GM23338 (cell line): Measurements from ENCODE around the gene TRPC4AP. TPM values are rescaled to one million over a fixed set of nuclear protein-coding genes. Genes with fewer than 3 reads are reported as not detected.

Source experiments
- ATAC-seq: fragments of 200-7000 bp; cut with Tn5 transposase; 3 replicates; pipeline ENCODE4 v1.9.1; 2020
- DNase-seq: peaks from one replicate; pipeline ENCODE4 v3.0.0-alpha.2; 2015; ENCODE audit warnings: low spot score
- H2AFZ ChIP-seq: fragments of 200-600 bp; sonication (generic); 2 replicates; pipeline ENCODE4 v1.8.0; 2016; ENCODE audit warnings: antibody characterized with exemption, mild to moderate bottlenecking, moderate library complexity
- H3F3A ChIP-seq: fragments of 200-600 bp; sonication (generic); replicated peaks from 2 replicates; pipeline ENCODE4 v1.8.0; 2017; ENCODE audit warnings: antibody characterized with exemption, mixed run types, low read depth
- H3K27ac ChIP-seq: fragments of 200-600 bp; sonication (generic); 2 replicates; pipeline ENCODE4 v1.6.1; 2016; ENCODE audit warnings: low read depth
- H3K27me3 ChIP-seq: fragments of 200-600 bp; sonication (generic); 2 replicates; pipeline ENCODE4 v1.8.0; 2016; ENCODE audit warnings: mild to moderate bottlenecking, mixed run types, moderate library complexity; ENCODE audit not compliant: insufficient read depth
- H3K36me3 ChIP-seq: fragments of 200-600 bp; sonication (generic); 2 replicates; pipeline ENCODE4 v1.8.0; 2016; ENCODE audit warnings: mild to moderate bottlenecking; ENCODE audit not compliant: insufficient read depth
- H3K4me1 ChIP-seq: fragments of 200-600 bp; sonication (generic); 2 replicates; pipeline ENCODE4 v1.8.0; 2016; ENCODE audit warnings: mild to moderate bottlenecking, moderate library complexity; ENCODE audit not compliant: insufficient read depth
- H3K4me2 ChIP-seq: fragments of 200-600 bp; sonication (generic); 2 replicates; pipeline ENCODE4 v1.7.1; 2017; ENCODE audit warnings: mixed run types
- H3K4me3 ChIP-seq: fragments of 200-600 bp; sonication (generic); 2 replicates; pipeline ENCODE4 v1.6.1; 2016; ENCODE audit warnings: mixed run types
- H3K79me2 ChIP-seq: fragments of 200-600 bp; sonication (generic); replicated peaks from 2 replicates; pipeline ENCODE4 v1.8.0; 2017; ENCODE audit warnings: mild to moderate bottlenecking; ENCODE audit not compliant: insufficient read depth
- H3K9me2 ChIP-seq: fragments of 200-600 bp; sonication (generic); 2 replicates; pipeline ENCODE4 v1.8.0; 2017; ENCODE audit not compliant: insufficient read depth
- H4K20me1 ChIP-seq: fragments of 200-600 bp; sonication (generic); replicated peaks from 2 replicates; pipeline ENCODE4 v1.8.0; 2017; ENCODE audit warnings: mild to moderate bottlenecking; ENCODE audit not compliant: insufficient read depth
- H3K27ac Mint-ChIP-seq: 2 replicates; pipeline ENCODE4 v1.8.0; 2020; ENCODE audit warnings: inconsistent platforms, mild to moderate bottlenecking, moderate library complexity, mixed read lengths
- H3K27me3 Mint-ChIP-seq: 3 replicates; pipeline ENCODE4 v1.8.0; 2022; ENCODE audit warnings: low read depth, mild to moderate bottlenecking, moderate library complexity, mixed read lengths, inconsistent platforms; ENCODE audit not compliant: insufficient read depth, poor library complexity
- H3K36me3 Mint-ChIP-seq: 3 replicates; pipeline ENCODE4 v1.8.0; 2021; ENCODE audit warnings: low read depth, mild to moderate bottlenecking, inconsistent platforms, moderate library complexity, mixed read lengths
- H3K4me1 Mint-ChIP-seq: 3 replicates; pipeline ENCODE4 v1.8.0; 2020; ENCODE audit warnings: mild to moderate bottlenecking, inconsistent platforms, mixed read lengths
- H3K4me3 Mint-ChIP-seq: 3 replicates; pipeline ENCODE4 v1.8.0; 2021; ENCODE audit warnings: moderate library complexity, mild to moderate bottlenecking, inconsistent platforms, mixed read lengths
- H3K9me3 Mint-ChIP-seq: 3 replicates; pipeline ENCODE4 v1.8.0; 2020; ENCODE audit warnings: moderate library complexity, mild to moderate bottlenecking, inconsistent platforms, mixed read lengths
- CREB1 ChIP-seq: fragments of 250-450 bp; sonication (Bioruptor Pico); IDR thresholded peaks from 2 replicates; pipeline ENCODE4 v1.5.0; 2020; ENCODE audit warnings: low read depth, mild to moderate bottlenecking, moderate library complexity
- CTCF ChIP-seq, 2 experiments: fragments of 200-600 bp in 1 of 2; sonication (generic) in 1 of 2; conservative IDR thresholded peaks; 2 replicates each; pipeline versions ENCODE4 v1.5.1 to v1.6.1; 2016 to 2017; ENCODE audit warnings: antibody characterized with exemption in 2 of 2, low read depth in 2 of 2, mild to moderate bottlenecking in 2 of 2, moderate library complexity in 1 of 2
- ETS1 ChIP-seq: IDR thresholded peaks from 2 replicates; pipeline ENCODE4 v1.6.1; 2016; ENCODE audit warnings: antibody characterized with exemption
- EZH2 ChIP-seq: fragments of 200-600 bp; sonication (generic); IDR thresholded peaks from one replicate; pipeline ENCODE4 v1.8.0; 2017; ENCODE audit warnings: antibody characterized with exemption, mild to moderate bottlenecking, low read depth; ENCODE audit not compliant: unreplicated experiment
- EZH2phosphoT487 ChIP-seq: fragments of 200-600 bp; sonication (generic); IDR thresholded peaks from one replicate; pipeline ENCODE4 v1.8.1; 2018; ENCODE audit warnings: antibody characterized with exemption; ENCODE audit not compliant: unreplicated experiment
- JUNB ChIP-seq: IDR thresholded peaks from one replicate; pipeline ENCODE4 v1.6.1; 2016; ENCODE audit warnings: antibody characterized with exemption; ENCODE audit not compliant: unreplicated experiment
- NANOG ChIP-seq: IDR thresholded peaks from 2 replicates; pipeline ENCODE4 v1.6.1; 2016; ENCODE audit warnings: antibody characterized with exemption, borderline replicate concordance
- POLR2AphosphoS5 ChIP-seq: IDR thresholded peaks from 2 replicates; pipeline ENCODE4 v1.6.1; 2016; ENCODE audit warnings: antibody characterized with exemption, low read depth
- STAT1 ChIP-seq: IDR thresholded peaks from one replicate; pipeline ENCODE4 v1.6.1; 2016; ENCODE audit warnings: antibody characterized with exemption; ENCODE audit not compliant: unreplicated experiment
- ZNF114 ChIP-seq: fragments of 250-450 bp; sonication (Bioruptor Pico); IDR thresholded peaks from 2 replicates; pipeline ENCODE4 v1.5.0; 2020; ENCODE audit warnings: mild to moderate bottlenecking, moderate library complexity
- ZNF331 ChIP-seq: fragments of 250-450 bp; sonication (Bioruptor Pico); IDR thresholded peaks from 2 replicates; pipeline ENCODE4 v1.5.0; 2020; ENCODE audit warnings: low read depth, mild to moderate bottlenecking, moderate library complexity
- polyA plus RNA-seq: library from polyadenylated mRNA; unstranded; fragments of >200 nt; fragmentation: Nextera tagmentation; extraction: Ambion mirVana; gene quantifications from 2 replicates; pipeline ENCODE4 v1.2.1, GENCODE V29; 2016
- total RNA-seq: library from RNA; depleted of rRNA; stranded (reverse); fragments of >200 nt; shearing (Covaris generic); gene quantifications from 2 replicates; pipeline ENCODE4 v1.2.3, GENCODE V29; 2014
- TF ChIP-seq, protein P1 (sequence below): IDR thresholded peaks from one replicate; pipeline ENCODE4 v1.6.1; 2018; ENCODE audit warnings: antibody characterized with exemption; ENCODE audit not compliant: unreplicated experiment
- TF ChIP-seq, protein P2 (sequence below): fragments of 250-450 bp; sonication (Bioruptor Pico); IDR thresholded peaks from 2 replicates; pipeline ENCODE4 v1.5.0; 2020; ENCODE audit warnings: mild to moderate bottlenecking, moderate library complexity

Gene TRPC4AP
- total and polyA plus RNA-seq, 2 experiments from 2014 or later, result 48.8 to 89.5 TPM

DNA sequence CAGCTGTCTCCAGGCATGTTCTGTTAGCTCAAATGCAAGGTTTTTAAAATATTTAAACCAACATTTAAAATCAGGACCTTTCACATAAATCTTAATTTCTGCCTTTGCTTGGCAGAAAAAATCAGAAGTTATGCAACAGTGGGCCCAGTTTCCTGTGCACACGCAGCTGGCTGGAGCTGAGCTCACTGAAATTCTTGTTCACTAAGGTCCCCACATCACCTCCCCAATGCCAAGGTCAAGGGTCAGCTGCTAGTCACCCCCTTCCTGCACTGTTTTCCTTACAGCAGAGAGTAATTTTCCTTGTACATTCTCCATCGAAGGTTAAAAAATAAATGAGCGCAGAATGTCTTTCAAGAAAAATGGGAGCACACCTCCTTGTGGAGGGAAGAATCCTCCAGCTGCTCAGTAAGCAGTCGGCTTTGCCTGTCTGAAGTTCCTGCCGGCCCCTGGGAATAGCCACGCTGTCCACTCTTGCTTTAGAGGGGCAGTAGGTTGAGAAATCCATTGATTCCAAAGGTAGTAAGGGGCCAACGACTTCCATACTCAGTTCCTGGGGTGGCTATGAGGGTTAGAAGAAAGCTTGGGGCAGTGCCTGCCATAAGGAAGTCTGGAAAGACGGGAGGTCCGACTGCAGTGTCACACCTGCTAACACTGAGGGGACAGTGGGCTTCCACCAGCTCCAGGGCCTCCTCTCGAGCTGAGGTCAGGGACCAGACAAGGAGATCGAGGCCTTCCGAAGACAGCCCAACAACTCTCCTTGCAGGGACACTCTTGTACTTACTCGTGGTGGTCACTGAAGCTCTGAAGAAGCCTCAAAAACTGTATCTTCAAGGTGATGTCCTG lies 80.2 kb downstream of the TRPC4AP start:
- Histone ChIP-seq H2AFZ (no peak overlapping the region), H3K36me3 (peaks cover 23% of the 10 kb centered on the region), H3K27ac (no peak overlapping the region), H3F3A (no peaks in the 10 kb centered on the region), H3K4me2 (no peak overlapping the region), H3K27me3 (no peaks in the 10 kb centered on the region), H3K4me3 (no peak overlapping the region), H3K79me2 (no peaks in the 10 kb centered on the region), H3K9me2 (no peaks in the 10 kb centered on the region), H4K20me1 (0 out of 2 replicates have a peak, but pooled peaks cover 2% of the 10 kb centered on the region), H3K4me1 (no peaks in the 10 kb centered on the region)
- Mint-ChIP-seq H3K9me3 (no peaks in the 10 kb centered on the region; the same call in 2 of the 3 replicates), H3K36me3 (peaks cover 82% of the 10 kb centered on the region), H3K27me3 (peaks cover 11% of the 10 kb centered on the region), H3K4me1 (no peaks in the 10 kb centered on the region), H3K4me3 (no peak overlapping the region), H3K27ac (no peak overlapping the region)
- DNase-seq (no peak), ATAC-seq (no peak)
- TF ChIP-seq POLR2AphosphoS5 (no peak), CREB1 (no peak), ZNF331 (CRISPR knock-in tag) (no peak), EZH2 (no peak), EZH2phosphoT487 (no peak), STAT1 (no peak), JUNB (no peak), ZNF114 (CRISPR knock-in tag) (no peak), ETS1 (no peak), CTCF (conservative IDR thresholded peaks at IDR 0.05; ENCODE audit: low read depth in 2 of 2) (no peak), NANOG (no peak)
- TF ChIP-seq, protein P1, sequence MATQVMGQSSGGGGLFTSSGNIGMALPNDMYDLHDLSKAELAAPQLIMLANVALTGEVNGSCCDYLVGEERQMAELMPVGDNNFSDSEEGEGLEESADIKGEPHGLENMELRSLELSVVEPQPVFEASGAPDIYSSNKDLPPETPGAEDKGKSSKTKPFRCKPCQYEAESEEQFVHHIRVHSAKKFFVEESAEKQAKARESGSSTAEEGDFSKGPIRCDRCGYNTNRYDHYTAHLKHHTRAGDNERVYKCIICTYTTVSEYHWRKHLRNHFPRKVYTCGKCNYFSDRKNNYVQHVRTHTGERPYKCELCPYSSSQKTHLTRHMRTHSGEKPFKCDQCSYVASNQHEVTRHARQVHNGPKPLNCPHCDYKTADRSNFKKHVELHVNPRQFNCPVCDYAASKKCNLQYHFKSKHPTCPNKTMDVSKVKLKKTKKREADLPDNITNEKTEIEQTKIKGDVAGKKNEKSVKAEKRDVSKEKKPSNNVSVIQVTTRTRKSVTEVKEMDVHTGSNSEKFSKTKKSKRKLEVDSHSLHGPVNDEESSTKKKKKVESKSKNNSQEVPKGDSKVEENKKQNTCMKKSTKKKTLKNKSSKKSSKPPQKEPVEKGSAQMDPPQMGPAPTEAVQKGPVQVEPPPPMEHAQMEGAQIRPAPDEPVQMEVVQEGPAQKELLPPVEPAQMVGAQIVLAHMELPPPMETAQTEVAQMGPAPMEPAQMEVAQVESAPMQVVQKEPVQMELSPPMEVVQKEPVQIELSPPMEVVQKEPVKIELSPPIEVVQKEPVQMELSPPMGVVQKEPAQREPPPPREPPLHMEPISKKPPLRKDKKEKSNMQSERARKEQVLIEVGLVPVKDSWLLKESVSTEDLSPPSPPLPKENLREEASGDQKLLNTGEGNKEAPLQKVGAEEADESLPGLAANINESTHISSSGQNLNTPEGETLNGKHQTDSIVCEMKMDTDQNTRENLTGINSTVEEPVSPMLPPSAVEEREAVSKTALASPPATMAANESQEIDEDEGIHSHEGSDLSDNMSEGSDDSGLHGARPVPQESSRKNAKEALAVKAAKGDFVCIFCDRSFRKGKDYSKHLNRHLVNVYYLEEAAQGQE, result no peak
- TF ChIP-seq, protein P2, sequence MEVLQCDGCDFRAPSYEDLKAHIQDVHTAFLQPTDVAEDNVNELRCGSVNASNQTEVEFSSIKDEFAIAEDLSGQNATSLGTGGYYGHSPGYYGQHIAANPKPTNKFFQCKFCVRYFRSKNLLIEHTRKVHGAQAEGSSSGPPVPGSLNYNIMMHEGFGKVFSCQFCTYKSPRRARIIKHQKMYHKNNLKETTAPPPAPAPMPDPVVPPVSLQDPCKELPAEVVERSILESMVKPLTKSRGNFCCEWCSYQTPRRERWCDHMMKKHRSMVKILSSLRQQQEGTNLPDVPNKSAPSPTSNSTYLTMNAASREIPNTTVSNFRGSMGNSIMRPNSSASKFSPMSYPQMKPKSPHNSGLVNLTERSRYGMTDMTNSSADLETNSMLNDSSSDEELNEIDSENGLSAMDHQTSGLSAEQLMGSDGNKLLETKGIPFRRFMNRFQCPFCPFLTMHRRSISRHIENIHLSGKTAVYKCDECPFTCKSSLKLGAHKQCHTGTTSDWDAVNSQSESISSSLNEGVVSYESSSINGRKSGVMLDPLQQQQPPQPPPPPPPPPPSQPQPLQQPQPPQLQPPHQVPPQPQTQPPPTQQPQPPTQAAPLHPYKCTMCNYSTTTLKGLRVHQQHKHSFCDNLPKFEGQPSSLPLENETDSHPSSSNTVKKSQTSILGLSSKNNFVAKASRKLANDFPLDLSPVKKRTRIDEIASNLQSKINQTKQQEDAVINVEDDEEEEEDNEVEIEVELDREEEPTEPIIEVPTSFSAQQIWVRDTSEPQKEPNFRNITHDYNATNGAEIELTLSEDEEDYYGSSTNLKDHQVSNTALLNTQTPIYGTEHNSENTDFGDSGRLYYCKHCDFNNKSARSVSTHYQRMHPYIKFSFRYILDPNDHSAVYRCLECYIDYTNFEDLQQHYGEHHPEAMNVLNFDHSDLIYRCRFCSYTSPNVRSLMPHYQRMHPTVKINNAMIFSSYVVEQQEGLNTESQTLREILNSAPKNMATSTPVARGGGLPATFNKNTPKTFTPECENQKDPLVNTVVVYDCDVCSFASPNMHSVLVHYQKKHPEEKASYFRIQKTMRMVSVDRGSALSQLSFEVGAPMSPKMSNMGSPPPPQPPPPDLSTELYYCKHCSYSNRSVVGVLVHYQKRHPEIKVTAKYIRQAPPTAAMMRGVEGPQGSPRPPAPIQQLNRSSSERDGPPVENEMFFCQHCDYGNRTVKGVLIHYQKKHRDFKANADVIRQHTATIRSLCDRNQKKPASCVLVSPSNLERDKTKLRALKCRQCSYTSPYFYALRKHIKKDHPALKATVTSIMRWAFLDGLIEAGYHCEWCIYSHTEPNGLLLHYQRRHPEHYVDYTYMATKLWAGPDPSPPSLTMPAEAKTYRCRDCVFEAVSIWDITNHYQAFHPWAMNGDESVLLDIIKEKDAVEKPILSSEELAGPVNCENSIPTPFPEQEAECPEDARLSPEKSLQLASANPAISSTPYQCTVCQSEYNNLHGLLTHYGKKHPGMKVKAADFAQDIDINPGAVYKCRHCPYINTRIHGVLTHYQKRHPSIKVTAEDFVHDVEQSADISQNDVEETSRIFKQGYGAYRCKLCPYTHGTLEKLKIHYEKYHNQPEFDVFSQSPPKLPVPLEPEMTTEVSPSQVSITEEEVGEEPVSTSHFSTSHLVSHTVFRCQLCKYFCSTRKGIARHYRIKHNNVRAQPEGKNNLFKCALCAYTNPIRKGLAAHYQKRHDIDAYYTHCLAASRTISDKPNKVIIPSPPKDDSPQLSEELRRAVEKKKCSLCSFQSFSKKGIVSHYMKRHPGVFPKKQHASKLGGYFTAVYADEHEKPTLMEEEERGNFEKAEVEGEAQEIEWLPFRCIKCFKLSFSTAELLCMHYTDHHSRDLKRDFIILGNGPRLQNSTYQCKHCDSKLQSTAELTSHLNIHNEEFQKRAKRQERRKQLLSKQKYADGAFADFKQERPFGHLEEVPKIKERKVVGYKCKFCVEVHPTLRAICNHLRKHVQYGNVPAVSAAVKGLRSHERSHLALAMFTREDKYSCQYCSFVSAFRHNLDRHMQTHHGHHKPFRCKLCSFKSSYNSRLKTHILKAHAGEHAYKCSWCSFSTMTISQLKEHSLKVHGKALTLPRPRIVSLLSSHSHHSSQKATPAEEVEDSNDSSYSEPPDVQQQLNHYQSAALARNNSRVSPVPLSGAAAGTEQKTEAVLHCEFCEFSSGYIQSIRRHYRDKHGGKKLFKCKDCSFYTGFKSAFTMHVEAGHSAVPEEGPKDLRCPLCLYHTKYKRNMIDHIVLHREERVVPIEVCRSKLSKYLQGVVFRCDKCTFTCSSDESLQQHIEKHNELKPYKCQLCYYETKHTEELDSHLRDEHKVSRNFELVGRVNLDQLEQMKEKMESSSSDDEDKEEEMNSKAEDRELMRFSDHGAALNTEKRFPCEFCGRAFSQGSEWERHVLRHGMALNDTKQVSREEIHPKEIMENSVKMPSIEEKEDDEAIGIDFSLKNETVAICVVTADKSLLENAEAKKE (CRISPR knock-in tag), result no peak
